ENCODE data around the gene UBE2I.

GRCh38 chr16:1327619-1327947, 18.1 kb downstream of the UBE2I start:
- TF ChIP-seq CTCF (IDR thresholded peaks at IDR 0.05) (no peak), EP300 (IDR thresholded peaks at IDR 0.05; ENCODE audit: low read depth) (no peak), POLR2A (IDR thresholded peaks at IDR 0.05) (no peak), POLR2AphosphoS5 (IDR thresholded peaks at IDR 0.05) (no peak)

All from transverse colon (tissue), 4 donors.